Measurements from ENCODE around the gene ASNS.
"Not testable (repeated sequence)": the region's sequence is repeated elsewhere in the genome, so short reads cannot be mapped to it uniquely, and the experiment has no call there.

Gene ASNS

GRCh38 chr7:97872025-97872669 lies at the start of gene ASNS:
Gene ASNS (minus strand): TSS chr7:97872408. CDS start chr7:97869156, 3,252 bp downstream.
- in situ Hi-C loops (cut with MboI; ENCODE audit: low sequenced_read_pairs, unreplicated experiment) = no loop called here
- peak; percentile 91 for DNase-seq (ENCODE audit: low spot score)
- no peak for TF ChIP-seq CTCF (IDR thresholded peaks at IDR 0.05; ENCODE audit: borderline replicate concordance, control extremely low read depth, extremely low read depth, insufficient read depth, missing control alignments)

GRCh38 chr7:97921254-97921653 lies 49.0 kb upstream of the ASNS start:
- in situ Hi-C loops (cut with MboI; ENCODE audit: low sequenced_read_pairs, unreplicated experiment); DNase-seq (ENCODE audit: low spot score): not testable (repeated sequence)

- DNase-seq (ENCODE audit: low spot score); in situ Hi-C loops (cut with MboI; ENCODE audit: low sequenced_read_pairs, unreplicated experiment): not testable (repeated sequence)
These were observed 43.1 kb upstream of the ASNS start for GRCh38 chr7:97915267-97915666.

GRCh38 chr7:97912294-97912693 lies 40.1 kb upstream of the ASNS start:
- in situ Hi-C loops (cut with MboI; ENCODE audit: low sequenced_read_pairs, unreplicated experiment); DNase-seq (ENCODE audit: low spot score): not testable (repeated sequence)

- in situ Hi-C loops (cut with MboI; ENCODE audit: low sequenced_read_pairs, unreplicated experiment) = not testable (repeated sequence)
These were observed 24.7 kb upstream of the ASNS start for GRCh38 chr7:97896893-97897292.

GRCh38 chr7:97891721-97892120 lies 19.5 kb upstream of the ASNS start:
- in situ Hi-C loops (cut with MboI; ENCODE audit: low sequenced_read_pairs, unreplicated experiment); DNase-seq (ENCODE audit: low spot score): not testable (repeated sequence)

More at GRCh38 chr7:97896893-97897292, 24.7 kb upstream of the ASNS start:
- DNase-seq (ENCODE audit: low spot score) = not testable (repeated sequence)

GRCh38 chr7:97879527-97879926 lies 7.3 kb upstream of the ASNS start:
- DNase-seq (ENCODE audit: low spot score); in situ Hi-C loops (cut with MboI; ENCODE audit: low sequenced_read_pairs, unreplicated experiment): not testable (repeated sequence)

GRCh38 chr7:97874894-97875293 lies 2.7 kb upstream of the ASNS start:
- DNase-seq (ENCODE audit: low spot score); in situ Hi-C loops (cut with MboI; ENCODE audit: low sequenced_read_pairs, unreplicated experiment): not testable (repeated sequence)

GRCh38 chr7:97873606-97874005 lies 1.4 kb upstream of the ASNS start:
- in situ Hi-C loops (cut with MboI; ENCODE audit: low sequenced_read_pairs, unreplicated experiment) = no loop called here
- DNase-seq (ENCODE audit: low spot score) = no peak
- no peak for TF ChIP-seq CTCF (IDR thresholded peaks at IDR 0.05; ENCODE audit: borderline replicate concordance, control extremely low read depth, extremely low read depth, insufficient read depth, missing control alignments)

- DNase-seq (ENCODE audit: low spot score) = no peak
These were observed 566 bp downstream of the ASNS start for GRCh38 chr7:97871659-97872024.

More at GRCh38 chr7:97871659-97872024, 566 bp downstream of the ASNS start:
- in situ Hi-C loops (cut with MboI; ENCODE audit: low sequenced_read_pairs, unreplicated experiment) = no loop called here
- no peak for TF ChIP-seq CTCF (IDR thresholded peaks at IDR 0.05; ENCODE audit: borderline replicate concordance, control extremely low read depth, extremely low read depth, insufficient read depth, missing control alignments)
